ENCODE data around the gene CRAMP1. TPM values are rescaled to one million over a fixed set of nuclear protein-coding genes. Genes with fewer than 3 reads are reported as not detected.
A peak's percentile ranks its signal among the peaks of the same experiment; 100 is the strongest.
"Not testable (repeated sequence)": the region's sequence is repeated elsewhere in the genome, so short reads cannot be mapped to it uniquely, and the experiment has no call there.

Gene CRAMP1
- total and polyA plus RNA-seq, 12 donors: 3.2 to 13.8 (median 10.5) TPM

GRCh38 chr16:1700246-1700645 lies 88.1 kb downstream of the CRAMP1 start:
- intact Hi-C loops (cut with DNase I): loop anchor here in 2 of 10 donors (10.0 kb wide), 2 partner anchors 85 to 205 kb away; partner anchors contain the start of genes CRAMP1 (in 1 of the 2), IFT140 (in 1 of the 2) and TELO2 (in 1 of the 2)
- H3K27ac ChIP-seq: no peak overlapping the region
- H3K4me3 ChIP-seq: no peak overlapping the region
- TF ChIP-seq, protein P1, sequence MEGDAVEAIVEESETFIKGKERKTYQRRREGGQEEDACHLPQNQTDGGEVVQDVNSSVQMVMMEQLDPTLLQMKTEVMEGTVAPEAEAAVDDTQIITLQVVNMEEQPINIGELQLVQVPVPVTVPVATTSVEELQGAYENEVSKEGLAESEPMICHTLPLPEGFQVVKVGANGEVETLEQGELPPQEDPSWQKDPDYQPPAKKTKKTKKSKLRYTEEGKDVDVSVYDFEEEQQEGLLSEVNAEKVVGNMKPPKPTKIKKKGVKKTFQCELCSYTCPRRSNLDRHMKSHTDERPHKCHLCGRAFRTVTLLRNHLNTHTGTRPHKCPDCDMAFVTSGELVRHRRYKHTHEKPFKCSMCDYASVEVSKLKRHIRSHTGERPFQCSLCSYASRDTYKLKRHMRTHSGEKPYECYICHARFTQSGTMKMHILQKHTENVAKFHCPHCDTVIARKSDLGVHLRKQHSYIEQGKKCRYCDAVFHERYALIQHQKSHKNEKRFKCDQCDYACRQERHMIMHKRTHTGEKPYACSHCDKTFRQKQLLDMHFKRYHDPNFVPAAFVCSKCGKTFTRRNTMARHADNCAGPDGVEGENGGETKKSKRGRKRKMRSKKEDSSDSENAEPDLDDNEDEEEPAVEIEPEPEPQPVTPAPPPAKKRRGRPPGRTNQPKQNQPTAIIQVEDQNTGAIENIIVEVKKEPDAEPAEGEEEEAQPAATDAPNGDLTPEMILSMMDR (IDR thresholded peaks at IDR 0.05): no peak
- DNase-seq (no peak), ATAC-seq (no peak)
- H3K4me1 ChIP-seq: peaks cover 0 to 8% (median 7%) of the 10 kb centered on the region in 9 donors
- WGBS, 2 donors: 92% methylated on average over 3 of the region's 3 CpGs
- H3K27me3 ChIP-seq: no peaks in the 10 kb centered on the region
- H3K9me3 ChIP-seq: no peaks in the 10 kb centered on the region
- H3K36me3 ChIP-seq: peaks cover 0 to 75% (median 8%) of the 10 kb centered on the region in 9 donors

DNA sequence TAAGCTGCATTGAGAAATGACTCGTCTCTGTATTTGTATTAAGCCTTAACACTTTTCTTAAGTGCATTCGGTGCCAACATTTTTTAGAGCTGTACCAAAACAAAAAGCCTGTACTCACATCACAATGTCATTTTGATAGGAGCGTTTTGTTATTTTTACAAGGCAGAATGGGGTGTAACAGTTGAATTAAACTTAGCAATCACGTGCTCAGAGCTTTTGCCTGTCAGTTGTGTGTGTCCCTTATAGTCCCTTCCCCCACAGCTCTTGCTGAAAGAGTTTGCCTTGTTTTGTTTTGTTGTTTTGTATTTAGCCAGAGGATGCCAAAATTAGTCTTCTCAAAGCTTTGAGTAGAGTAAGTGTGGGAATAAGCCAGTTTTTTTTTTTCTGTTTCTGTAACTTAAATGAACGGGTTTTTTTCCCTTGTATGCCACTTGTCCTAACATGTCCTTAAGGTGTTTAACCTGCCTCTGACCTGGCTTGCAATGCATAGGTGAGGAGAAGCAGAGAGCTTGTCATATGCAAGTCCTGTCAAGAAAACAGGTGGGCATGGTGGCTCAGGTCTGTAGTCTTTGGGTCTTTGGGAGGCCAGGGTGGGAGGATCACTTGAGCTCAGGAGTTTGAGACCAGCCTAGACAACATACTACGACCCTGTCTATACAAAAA lies 89.2 kb downstream of the CRAMP1 start:
- no peaks in the 10 kb centered on the region for H3K27me3 ChIP-seq
- TF ChIP-seq, protein P1 (IDR thresholded peaks at IDR 0.05): no peak
- ATAC-seq: no peak
- H3K27ac ChIP-seq: no peak overlapping the region
- peaks cover 0 to 65% (median 8%) of the 10 kb centered on the region in 9 donors for H3K36me3 ChIP-seq
- peaks cover 0 to 9% (median 7%) of the 10 kb centered on the region in 9 donors for H3K4me1 ChIP-seq
- intact Hi-C loops (cut with DNase I): loop anchor here in 2 of 10 donors (10.0 kb wide), 2 partner anchors 87 to 207 kb away; partner anchors contain the start of genes CRAMP1 (in 1 of the 2), IFT140 (in 1 of the 2) and TELO2 (in 1 of the 2)
- DNase-seq: no peak
- H3K9me3 ChIP-seq: no peaks in the 10 kb centered on the region
- H3K4me3 ChIP-seq: no peak overlapping the region
- 88 to 91% methylated on average over 6 of the region's 6 CpGs for WGBS, 2 donors

GRCh38 chr16:1705324-1705687 lies 93.1 kb downstream of the CRAMP1 start:
- peak overlapping the region; percentile 68 to 100 (median 90) for H3K4me3 ChIP-seq
- intact Hi-C loops (cut with DNase I): loop anchor here in 5 of 10 donors (5.0 to 10.0 kb wide), 5 partner anchors 62 to 211 kb away; partner anchors contain the start of genes CRAMP1 (in 3 of the 5), IFT140 (in 3 of the 5), EME2 (in 1 of the 5) and MRPS34 (in 1 of the 5)
- WGBS, 2 donors: 0 to 1% methylated on average over 16 of the region's 16 CpGs
- H3K4me1 ChIP-seq: peaks cover 17 to 45% (median 36%) of the 10 kb centered on the region in 9 donors
- peaks cover 0 to 30% (median 2%) of the 10 kb centered on the region in 9 donors for H3K36me3 ChIP-seq
- H3K27ac ChIP-seq: peak overlapping the region; percentile 80 to 98 (median 94)
- peak; percentile 17 to 37 for DNase-seq
- not testable (repeated sequence) for H3K9me3 ChIP-seq, H3K27me3 ChIP-seq
- ATAC-seq: peak in 7 of 8 donors; percentile 14 to 47 (median 34)

GRCh38 chr16:1705688-1706385 lies 93.7 kb downstream of the CRAMP1 start, which contains the start of gene MAPK8IP3:
TSS of gene MAPK8IP3 (plus strand) at chr16:1706195. CDS start at chr16:1706340, 145 bp downstream.
- peak within 1 kb of the TSS; percentile 68 to 100 (median 90) for H3K4me3 ChIP-seq
- H3K4me1 ChIP-seq: peaks cover 17 to 49% (median 36%) of the 10 kb centered on the region in 9 donors
- peak; percentile 89 to 96 (median 93) for ATAC-seq
- TF ChIP-seq, protein P1 (IDR thresholded peaks at IDR 0.05): peak; percentile 89 to 99 (median 98)
- DNase-seq: peak; percentile 87 to 95
- H3K9me3 ChIP-seq: no peaks in the 10 kb centered on the region
- peaks cover 0 to 24% (median 0%) of the 10 kb centered on the region in 9 donors for H3K36me3 ChIP-seq
- peak within 1 kb of the TSS; percentile 80 to 98 (median 94) for H3K27ac ChIP-seq
- H3K27me3 ChIP-seq: no peaks in the 10 kb centered on the region
- 0% methylated on average over 66 to 79 of the region's 79 CpGs for WGBS, 2 donors
- intact Hi-C loops (cut with DNase I): loop anchor here in 6 of 10 donors (2.0 to 10.0 kb wide), 6 partner anchors 27 to 211 kb away; partner anchors contain the start of genes CRAMP1 (in 3 of the 6), IFT140 (in 3 of the 6), EME2 (in 1 of the 6) and JPT2 (in 1 of the 6)

Data from heart right ventricle (tissue), 16 donors.